Activated CD4-positive, alpha-beta memory T cell treated with anti-CD3 and anti-CD28 coated beads for 36 hours (primary cell): ENCODE measurements around the gene ERBB4. TPM values are rescaled to one million over a fixed set of nuclear protein-coding genes. Genes with fewer than 3 reads are reported as not detected.

Experiments
- CTCF ChIA-PET: fragments of 350-600 bp; sonication (Branson Sonifier 250); formaldehyde crosslinking; loops from one replicate; lab custom pipeline; 2021; ENCODE audit warnings: antibody characterized with exemption, inconsistent platforms; lab: Charles Lee
- POLR2A ChIA-PET: fragments of 350-600 bp; sonication (Branson Sonifier 250); formaldehyde crosslinking; loops from one replicate; lab custom pipeline; 2021; ENCODE audit warnings: antibody characterized with exemption; lab: Charles Lee
- DNase-seq: peaks from one replicate; pipeline ENCODE4 v3.0.0-alpha.2; 2020
- H3K27ac Mint-ChIP-seq: one replicate; pipeline ENCODE4 v1.8.0; 2021; ENCODE audit warnings: mixed read lengths
- H3K27me3 Mint-ChIP-seq: one replicate; pipeline ENCODE4 v1.8.0; 2021; ENCODE audit warnings: mixed read lengths
- H3K36me3 Mint-ChIP-seq: one replicate; pipeline ENCODE4 v1.8.0; 2021; ENCODE audit warnings: mixed read lengths
- H3K4me1 Mint-ChIP-seq: one replicate; pipeline ENCODE4 v1.8.0; 2021; ENCODE audit warnings: low read depth, mixed read lengths
- H3K4me3 Mint-ChIP-seq: one replicate; pipeline ENCODE4 v1.8.0; 2021; ENCODE audit warnings: mild to moderate bottlenecking, mixed read lengths
- H3K9me3 Mint-ChIP-seq: one replicate; pipeline ENCODE4 v1.8.0; 2021; ENCODE audit warnings: mixed read lengths
- intact Hi-C: fragments of 100-400 bp; cut with micrococcal nuclease; formaldehyde crosslinking; loops from one replicate; pipeline ENCODE4 v1.15.1; 2023
- total RNA-seq, 2 experiments: library from RNA; stranded (reverse); gene quantifications; one replicate each; pipeline ENCODE4 v1.2.3, GENCODE V29; 2021

Gene ERBB4
- total RNA-seq, 2 experiments from 2014 or later = not detected

DNA sequence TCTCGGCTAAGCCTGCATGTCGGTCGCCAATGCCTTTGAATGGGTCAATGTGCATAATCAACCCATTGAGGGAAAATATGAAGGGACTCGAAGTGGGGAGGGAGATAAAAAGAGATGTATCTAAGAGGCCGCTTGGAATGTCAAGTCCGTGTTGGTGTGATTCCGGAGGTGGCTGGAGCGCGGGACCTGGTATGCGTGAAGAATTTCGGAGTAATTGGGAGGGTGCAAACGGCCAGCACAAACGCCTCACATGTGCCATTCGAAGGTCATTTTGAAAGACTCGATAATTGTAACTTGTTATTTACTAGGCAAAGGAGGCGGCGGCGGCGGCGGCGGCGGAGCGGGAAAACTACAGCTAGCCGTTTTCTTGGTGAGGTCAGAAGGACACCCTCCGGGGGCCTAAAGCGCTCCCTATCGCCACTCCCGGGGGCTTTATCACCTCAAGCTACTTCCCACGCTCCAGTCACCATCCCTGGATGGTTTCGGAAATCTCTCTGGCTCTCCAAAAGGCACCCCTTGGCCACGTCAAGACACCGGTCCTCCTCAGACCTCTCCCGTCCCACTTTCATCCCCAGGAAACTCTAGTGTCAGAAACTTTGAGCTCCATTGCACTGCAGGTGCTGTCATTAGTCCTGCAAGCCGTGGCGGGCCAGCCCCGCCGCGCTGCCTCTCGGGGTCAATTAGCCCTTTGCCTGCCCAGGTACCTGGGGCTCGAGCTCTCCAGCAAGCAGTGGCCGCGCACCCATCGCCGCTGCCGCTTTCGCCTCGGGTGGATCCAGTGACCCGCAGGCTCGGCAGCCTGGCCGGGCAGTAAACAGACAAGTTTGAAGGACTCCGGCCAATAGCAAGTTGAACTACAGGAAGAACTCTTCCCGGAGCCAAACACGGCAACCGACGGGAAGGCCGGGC, 1.5 kb downstream of the ERBB4 start:
- intact Hi-C loops = no loop called here
- ChIA-PET CTCF (no interaction called here), POLR2A (no interaction called here)
- H3K9me3 Mint-ChIP-seq = no peaks in the 10 kb centered on the region
- no peak overlapping the region for H3K27ac Mint-ChIP-seq
- peaks cover 42% of the 10 kb centered on the region for H3K27me3 Mint-ChIP-seq
- no peaks in the 10 kb centered on the region for H3K36me3 Mint-ChIP-seq
- peak; percentile 7 for DNase-seq
- H3K4me1 Mint-ChIP-seq = peaks cover 18% of the 10 kb centered on the region
- no peak overlapping the region for H3K4me3 Mint-ChIP-seq

DNA sequence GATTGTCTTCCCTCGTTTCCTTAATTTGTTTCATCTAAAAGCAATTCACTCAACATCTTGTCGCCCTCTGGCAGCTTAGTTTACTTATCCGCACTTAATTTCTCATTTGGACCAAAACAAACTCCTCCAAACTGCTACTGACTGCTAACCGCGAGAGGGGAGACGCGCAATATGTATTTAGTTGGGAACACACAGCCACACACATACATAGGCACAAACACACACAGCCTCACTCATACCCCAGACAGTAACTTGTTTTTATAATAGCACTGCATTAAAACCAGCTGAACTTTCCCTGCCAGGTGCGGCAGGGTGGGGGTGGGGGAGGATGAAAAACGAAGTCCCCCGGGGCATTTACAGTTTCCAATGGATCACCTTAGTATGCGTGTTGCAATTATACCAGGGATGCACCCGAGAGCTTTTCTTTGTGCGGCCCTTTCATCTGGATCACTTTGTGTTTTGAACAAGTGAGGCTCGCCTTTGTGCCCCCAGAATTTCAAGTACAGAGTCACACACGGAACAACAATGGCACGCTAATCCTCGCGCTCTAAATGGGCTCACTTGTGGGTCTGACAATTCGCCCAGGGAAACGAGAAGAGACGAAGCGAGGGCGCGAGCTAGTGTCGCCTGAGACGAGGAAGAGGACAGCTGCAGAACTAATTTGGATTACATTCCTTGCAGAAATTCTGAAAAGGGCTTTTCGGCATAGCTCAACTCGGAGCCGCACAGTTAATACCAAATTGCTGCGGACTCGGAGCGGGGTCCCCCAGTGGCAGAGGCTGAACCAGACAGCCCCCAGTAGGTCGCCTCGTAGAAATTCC, 2.4 kb downstream of the ERBB4 start:
- intact Hi-C loops = no loop called here
- no peak overlapping the region for H3K27ac Mint-ChIP-seq
- no peak overlapping the region for H3K4me3 Mint-ChIP-seq
- H3K4me1 Mint-ChIP-seq = peaks cover 18% of the 10 kb centered on the region
- POLR2A ChIA-PET = no interaction called here
- H3K9me3 Mint-ChIP-seq = no peaks in the 10 kb centered on the region
- H3K36me3 Mint-ChIP-seq = no peaks in the 10 kb centered on the region
- CTCF ChIA-PET = no interaction called here
- no peak for DNase-seq
- H3K27me3 Mint-ChIP-seq = peaks cover 42% of the 10 kb centered on the region

DNA sequence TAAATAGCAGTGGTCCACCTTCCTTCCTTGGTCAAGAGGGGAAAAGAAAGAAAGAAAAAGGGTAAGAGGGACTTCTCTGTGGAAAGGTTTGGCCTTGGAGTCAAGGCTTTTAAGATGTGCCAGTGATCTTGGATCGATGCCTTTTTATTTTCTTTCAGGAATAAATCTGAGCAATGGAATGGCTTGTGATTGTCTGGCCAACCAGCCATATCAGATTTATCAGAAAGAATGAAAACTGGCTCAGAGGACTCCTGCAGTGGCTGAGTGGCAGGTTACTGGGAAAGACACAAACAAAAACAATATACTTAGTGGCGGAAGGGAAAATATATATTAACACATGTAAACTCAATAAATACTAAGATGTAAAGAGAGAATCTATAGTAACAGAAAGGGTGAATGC, 4.3 kb downstream of the ERBB4 start:
- no peak for DNase-seq
- no peaks in the 10 kb centered on the region for H3K9me3 Mint-ChIP-seq
- peaks cover 18% of the 10 kb centered on the region for H3K4me1 Mint-ChIP-seq
- peaks cover 34% of the 10 kb centered on the region for H3K27me3 Mint-ChIP-seq
- no peaks in the 10 kb centered on the region for H3K36me3 Mint-ChIP-seq
- CTCF ChIA-PET = no interaction called here
- intact Hi-C loops = no loop called here
- POLR2A ChIA-PET = no interaction called here
- H3K27ac Mint-ChIP-seq = no peak overlapping the region
- H3K4me3 Mint-ChIP-seq = no peak overlapping the region

DNA sequence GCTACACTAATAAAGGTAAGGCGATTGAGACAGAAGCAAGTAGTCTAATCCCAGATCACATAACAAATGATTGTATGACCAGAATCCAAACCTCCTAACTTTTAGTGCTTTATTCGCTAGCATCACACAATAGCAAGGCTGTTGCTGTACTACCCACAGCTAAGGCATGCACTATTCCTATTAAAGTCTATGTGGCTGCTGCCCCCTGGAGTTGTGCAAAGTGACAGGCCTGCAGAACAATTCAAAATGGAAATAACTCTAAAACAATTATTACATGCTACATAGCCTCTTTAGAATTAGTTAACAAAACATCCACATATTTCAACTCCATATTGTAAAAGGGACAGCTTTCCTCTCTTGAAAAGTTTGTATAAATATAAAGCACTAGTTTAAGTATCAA, 6.0 kb downstream of the ERBB4 start:
- ChIA-PET CTCF (no interaction called here), POLR2A (no interaction called here)
- Mint-ChIP-seq H3K27me3 (peaks cover 24% of the 10 kb centered on the region), H3K4me1 (peaks cover 10% of the 10 kb centered on the region), H3K27ac (no peak overlapping the region), H3K4me3 (no peak overlapping the region), H3K9me3 (no peaks in the 10 kb centered on the region), H3K36me3 (no peaks in the 10 kb centered on the region)
- DNase-seq = no peak
- intact Hi-C loops = no loop called here

DNA sequence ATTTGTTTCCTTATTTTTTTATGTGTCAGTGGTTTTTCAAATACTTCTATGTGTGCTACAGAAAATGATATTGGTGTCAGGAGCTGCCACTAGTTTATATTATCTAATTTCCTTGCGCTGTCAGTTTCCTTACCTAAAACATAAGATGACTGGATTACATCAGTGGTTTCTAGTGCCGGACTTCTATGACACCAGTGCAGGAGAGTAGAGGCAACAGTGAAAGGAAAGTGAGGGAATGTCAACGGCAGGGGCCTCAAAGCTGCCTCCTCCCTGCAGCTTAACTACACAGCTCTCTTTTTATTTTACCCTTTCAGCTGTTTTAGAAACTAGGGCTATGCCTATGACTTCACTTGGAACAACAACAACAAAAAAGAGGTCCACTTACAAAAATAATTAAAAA, 6.5 kb downstream of the ERBB4 start:
- Mint-ChIP-seq H3K27ac (no peak overlapping the region), H3K4me3 (no peak overlapping the region), H3K4me1 (peaks cover 6% of the 10 kb centered on the region), H3K9me3 (no peaks in the 10 kb centered on the region), H3K36me3 (no peaks in the 10 kb centered on the region), H3K27me3 (peaks cover 19% of the 10 kb centered on the region)
- DNase-seq = no peak
- CTCF ChIA-PET = no interaction called here
- POLR2A ChIA-PET = no interaction called here
- intact Hi-C loops = no loop called here

GRCh38 chr2:212531499-212531898, 7.1 kb downstream of the ERBB4 start:
- H3K4me3 Mint-ChIP-seq = no peak overlapping the region
- peaks cover 3% of the 10 kb centered on the region for H3K4me1 Mint-ChIP-seq
- no peaks in the 10 kb centered on the region for H3K9me3 Mint-ChIP-seq
- H3K27ac Mint-ChIP-seq = no peak overlapping the region
- peaks cover 15% of the 10 kb centered on the region for H3K27me3 Mint-ChIP-seq
- H3K36me3 Mint-ChIP-seq = no peaks in the 10 kb centered on the region
- intact Hi-C loops = no loop called here
- DNase-seq = no peak
- ChIA-PET POLR2A (no interaction called here), CTCF (no interaction called here)

DNA sequence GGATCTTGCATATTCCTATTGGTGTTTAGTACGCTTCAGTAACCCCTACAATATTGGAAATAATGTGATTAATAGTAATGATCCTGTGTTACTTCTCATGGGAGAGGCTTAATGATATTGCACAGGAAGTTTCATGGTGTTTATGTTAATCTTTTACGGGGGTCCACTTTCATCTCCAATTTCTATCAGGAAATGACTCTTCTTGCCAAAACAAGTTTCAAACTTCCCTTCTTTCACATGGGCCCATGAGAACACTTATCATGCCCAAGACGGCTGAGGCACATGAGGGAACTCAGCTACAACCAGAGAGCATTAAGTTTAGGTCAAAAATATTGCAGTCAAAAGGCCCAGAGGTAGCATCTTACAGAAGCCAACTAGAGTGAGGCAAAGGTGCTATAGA, 7.6 kb downstream of the ERBB4 start:
- intact Hi-C loops = no loop called here
- POLR2A ChIA-PET = no interaction called here
- CTCF ChIA-PET = no interaction called here
- no peaks in the 10 kb centered on the region for H3K4me1 Mint-ChIP-seq
- no peak overlapping the region for H3K4me3 Mint-ChIP-seq
- H3K27ac Mint-ChIP-seq = no peak overlapping the region
- H3K27me3 Mint-ChIP-seq = peaks cover 10% of the 10 kb centered on the region
- DNase-seq = no peak
- no peaks in the 10 kb centered on the region for H3K36me3 Mint-ChIP-seq
- no peaks in the 10 kb centered on the region for H3K9me3 Mint-ChIP-seq

GRCh38 chr2:212530373-212530772, 8.2 kb downstream of the ERBB4 start:
- Mint-ChIP-seq H3K4me1 (no peaks in the 10 kb centered on the region), H3K27ac (no peak overlapping the region), H3K9me3 (no peaks in the 10 kb centered on the region), H3K36me3 (no peaks in the 10 kb centered on the region), H3K27me3 (peaks cover 6% of the 10 kb centered on the region), H3K4me3 (no peak overlapping the region)
- intact Hi-C loops = no loop called here
- POLR2A ChIA-PET = no interaction called here
- CTCF ChIA-PET = no interaction called here
- no peak for DNase-seq

DNA sequence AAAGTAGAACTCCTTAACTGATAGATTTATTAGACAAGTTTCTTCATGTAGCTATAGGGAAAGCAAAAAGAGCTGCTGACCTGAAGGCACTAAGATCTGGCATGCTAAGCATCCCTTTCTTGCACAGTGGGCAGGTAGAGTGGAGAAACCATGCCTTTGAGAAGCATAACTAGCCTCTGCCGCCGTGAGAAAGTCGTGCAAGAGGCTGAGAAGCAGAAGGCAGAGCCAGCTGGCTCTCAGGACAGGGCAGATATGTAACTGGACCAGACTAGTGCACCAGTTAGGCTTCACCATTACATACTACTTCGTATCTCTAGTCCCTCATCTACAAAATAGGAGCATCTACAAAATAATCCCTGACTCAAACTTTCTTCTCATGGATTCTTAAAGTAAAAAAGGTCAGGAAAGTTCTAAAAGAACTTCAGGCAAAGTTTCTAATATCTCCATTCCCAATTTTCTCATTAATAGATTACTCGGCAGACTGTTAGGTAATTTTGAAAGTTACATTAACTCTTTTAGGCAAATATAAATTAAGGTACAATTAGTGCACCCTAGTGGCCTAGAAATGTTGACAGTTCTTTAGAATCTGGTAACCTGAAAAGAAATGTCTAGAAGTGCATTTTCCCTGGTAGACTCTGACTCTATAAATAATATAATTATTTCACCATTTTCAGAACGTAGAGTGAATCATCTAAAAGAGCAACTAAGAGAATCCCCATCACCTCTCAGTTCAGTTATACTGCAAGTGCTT, 10.3 kb downstream of the ERBB4 start:
- CTCF ChIA-PET = no interaction called here
- intact Hi-C loops = no loop called here
- Mint-ChIP-seq H3K4me1 (no peaks in the 10 kb centered on the region), H3K9me3 (no peaks in the 10 kb centered on the region), H3K36me3 (no peaks in the 10 kb centered on the region), H3K4me3 (no peak overlapping the region), H3K27ac (no peak overlapping the region), H3K27me3 (no peaks in the 10 kb centered on the region)
- POLR2A ChIA-PET = no interaction called here
- DNase-seq = no peak

- Mint-ChIP-seq H3K27ac (no peak overlapping the region), H3K4me1 (no peaks in the 10 kb centered on the region), H3K27me3 (no peaks in the 10 kb centered on the region), H3K4me3 (no peak overlapping the region), H3K36me3 (no peaks in the 10 kb centered on the region), H3K9me3 (no peaks in the 10 kb centered on the region)
- CTCF ChIA-PET = no interaction called here
- intact Hi-C loops = no loop called here
- POLR2A ChIA-PET = no interaction called here
- DNase-seq = no peak
These were observed 12.5 kb downstream of the ERBB4 start for GRCh38 chr2:212526059-212526458.

DNA sequence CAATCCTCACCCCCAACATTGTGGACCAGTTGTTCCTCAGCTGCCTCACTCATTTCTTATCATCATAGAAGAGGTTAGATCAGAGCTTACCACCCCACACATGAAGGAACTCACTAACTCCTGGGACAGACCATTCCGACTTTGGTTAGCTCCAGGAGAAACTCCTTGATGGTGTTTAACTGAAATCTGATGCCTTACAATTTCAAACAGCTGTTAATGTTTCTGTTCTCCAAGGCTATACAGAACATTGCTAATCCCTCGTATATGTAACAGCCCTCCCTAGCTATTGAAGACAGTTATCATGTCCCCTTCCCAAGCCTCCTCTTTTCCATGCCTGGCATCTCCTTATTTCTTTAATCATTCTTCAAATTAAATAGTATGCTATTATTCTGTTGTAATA, 14.8 kb downstream of the ERBB4 start:
- ChIA-PET POLR2A (no interaction called here), CTCF (no interaction called here)
- H3K27ac Mint-ChIP-seq = no peak overlapping the region
- no peaks in the 10 kb centered on the region for H3K27me3 Mint-ChIP-seq
- H3K36me3 Mint-ChIP-seq = no peaks in the 10 kb centered on the region
- no peak overlapping the region for H3K4me3 Mint-ChIP-seq
- no peaks in the 10 kb centered on the region for H3K9me3 Mint-ChIP-seq
- no peaks in the 10 kb centered on the region for H3K4me1 Mint-ChIP-seq
- intact Hi-C loops = no loop called here
- no peak for DNase-seq

DNA sequence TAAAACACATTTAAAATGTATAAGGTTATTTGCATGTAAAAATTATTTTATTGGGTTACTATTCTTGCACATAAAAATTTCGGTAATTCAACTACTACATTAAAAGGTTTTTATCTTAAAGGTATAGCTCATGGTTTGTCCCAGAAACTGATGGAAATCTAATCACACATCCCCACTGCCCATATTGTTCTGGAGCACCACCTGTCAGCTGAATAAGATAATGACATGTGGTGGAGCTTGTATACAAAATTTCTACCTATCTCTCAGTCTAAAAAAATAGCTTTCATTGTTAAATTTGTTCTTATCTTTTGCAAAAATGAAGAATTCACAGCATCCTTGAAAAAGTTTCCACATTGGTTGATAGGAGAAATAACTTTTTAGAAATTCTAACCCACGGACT, 18.3 kb downstream of the ERBB4 start:
- Mint-ChIP-seq H3K27ac (no peak overlapping the region), H3K4me1 (no peaks in the 10 kb centered on the region), H3K9me3 (no peaks in the 10 kb centered on the region), H3K36me3 (no peaks in the 10 kb centered on the region), H3K27me3 (no peaks in the 10 kb centered on the region), H3K4me3 (no peak overlapping the region)
- intact Hi-C loops = no loop called here
- ChIA-PET POLR2A (no interaction called here), CTCF (no interaction called here)
- no peak for DNase-seq
